BLaER1 treated with 17β-estradiol and CSF1 and Interleukin-3, amounts not matched to agents 10 nM and 100 nM (cell line): Measurements from ENCODE around the gene DOCK4.

Experiments
- H3K27ac ChIP-seq, 11 experiments: shearing (Covaris generic); formaldehyde crosslinking; 2 replicates each; pipeline ENCODE4 v1.8.1; 2022
- H3K27me3 ChIP-seq, 11 experiments: shearing (Covaris generic); formaldehyde crosslinking; 2 replicates each; pipeline ENCODE4 v1.8.1; 2022
- H3K36me3 ChIP-seq, 11 experiments: shearing (Covaris generic); formaldehyde crosslinking; 2 replicates each; pipeline ENCODE4 v1.8.1; 2022
- H3K4me1 ChIP-seq, 10 experiments: shearing (Covaris generic); formaldehyde crosslinking; 2 replicates each; pipeline ENCODE4 v1.8.1; 2022
- H3K4me2 ChIP-seq, 11 experiments: shearing (Covaris generic); formaldehyde crosslinking; 2 replicates each; pipeline ENCODE4 v1.8.1; 2022
- H3K4me3 ChIP-seq, 10 experiments: shearing (Covaris generic); formaldehyde crosslinking; 2 replicates each; pipeline ENCODE4 v1.8.1; 2022
- H3K9ac ChIP-seq, 11 experiments: shearing (Covaris generic); formaldehyde crosslinking; 2 replicates each; pipeline ENCODE4 v1.8.1; 2022
- H3K9me3 ChIP-seq, 11 experiments: shearing (Covaris generic); formaldehyde crosslinking; replicated peaks in 1 of 11; 2 replicates each; pipeline ENCODE4 v1.8.1; 2022
- H4K20me1 ChIP-seq, 11 experiments: shearing (Covaris generic); formaldehyde crosslinking; 2 replicates each; pipeline ENCODE4 v1.8.1; 2022
- Cebpa-rat ChIP-seq, 11 experiments: shearing (Covaris generic); IDR thresholded peaks; 2 replicates each; pipeline ENCODE4 v1.8.1; 2022

Gene DOCK4

DNA sequence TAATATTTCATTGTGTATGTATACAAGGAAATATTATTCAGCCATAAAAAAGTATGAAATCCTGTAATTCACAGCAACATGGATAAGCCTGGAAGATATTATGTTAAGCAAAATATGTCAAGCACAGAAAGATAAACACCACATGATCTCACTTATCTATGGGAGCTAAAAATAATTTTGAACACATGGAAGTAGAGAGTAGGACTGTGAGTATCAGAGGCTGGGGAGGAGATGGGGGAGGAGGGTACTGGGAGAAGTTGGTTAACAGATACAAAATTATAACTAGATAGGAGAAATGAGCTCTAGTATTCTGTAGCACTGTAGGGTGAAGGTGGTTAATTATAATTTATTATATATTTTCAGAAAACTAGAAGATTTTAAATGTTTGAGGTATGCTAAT is 132.7 kb downstream of the DOCK4 start:
- H3K4me2 ChIP-seq, result no peak overlapping the region
- H3K4me3 ChIP-seq, result no peak overlapping the region
- TF ChIP-seq Cebpa-rat (IDR thresholded peaks at IDR 0.05), result no peak
- peaks cover 4 to 29% (median 18%) of the 10 kb centered on the region in 11 experiments; a peak in 20 of 22 replicates for H3K9me3 ChIP-seq
- H3K4me1 ChIP-seq, result peaks cover 0 to 74% (median 10%) of the 10 kb centered on the region in 10 experiments; a peak in 14 of 20 replicates
- H4K20me1 ChIP-seq, result peaks cover 0 to 44% (median 0%) of the 10 kb centered on the region in 11 experiments; a peak in 5 of 22 replicates
- H3K27me3 ChIP-seq, result no peaks in the 10 kb centered on the region
- peaks cover 0 to 24% (median 0%) of the 10 kb centered on the region in 11 experiments; a peak in 7 of 22 replicates for H3K36me3 ChIP-seq
- no peak overlapping the region for H3K27ac ChIP-seq
- no peak overlapping the region for H3K9ac ChIP-seq

GRCh38 chr7:112072541-112073245 is 133.5 kb downstream of the DOCK4 start:
- TF ChIP-seq Cebpa-rat (IDR thresholded peaks at IDR 0.05), result no peak
- H3K36me3 ChIP-seq, result peaks cover 0 to 32% (median 0%) of the 10 kb centered on the region in 11 experiments; a peak in 7 of 22 replicates
- peak overlapping the region in 2 of 11 experiments; percentile 11 to 15; a peak in 2 of 22 replicates for H3K27ac ChIP-seq
- no peaks in the 10 kb centered on the region for H3K27me3 ChIP-seq
- H4K20me1 ChIP-seq, result peaks cover 0 to 53% (median 0%) of the 10 kb centered on the region in 11 experiments; a peak in 5 of 22 replicates
- no peak overlapping the region for H3K9ac ChIP-seq
- H3K9me3 ChIP-seq, result peaks cover 4 to 29% (median 18%) of the 10 kb centered on the region in 11 experiments; a peak in 20 of 22 replicates
- H3K4me2 ChIP-seq, result peak overlapping the region in 8 of 11 experiments; percentile 7 to 68 (median 25); a peak in 11 of 22 replicates
- H3K4me3 ChIP-seq, result no peak overlapping the region
- H3K4me1 ChIP-seq, result peaks cover 0 to 69% (median 6%) of the 10 kb centered on the region in 10 experiments; a peak in 9 of 20 replicates

GRCh38 chr7:112071856-112072255 is 134.3 kb downstream of the DOCK4 start:
- no peak for TF ChIP-seq Cebpa-rat (IDR thresholded peaks at IDR 0.05)
- Histone ChIP-seq H3K4me2 (peak overlapping the region in 2 of 11 experiments; percentile 61 to 68; a peak in 3 of 22 replicates), H4K20me1 (peaks cover 0 to 60% (median 0%) of the 10 kb centered on the region in 11 experiments; a peak in 5 of 22 replicates), H3K9me3 (peaks cover 4 to 29% (median 18%) of the 10 kb centered on the region in 11 experiments; a peak in 20 of 22 replicates), H3K4me3 (no peak overlapping the region), H3K27me3 (no peaks in the 10 kb centered on the region), H3K4me1 (peaks cover 0 to 67% (median 6%) of the 10 kb centered on the region in 10 experiments; a peak in 9 of 20 replicates), H3K36me3 (peaks cover 0 to 39% (median 0%) of the 10 kb centered on the region in 11 experiments; a peak in 7 of 22 replicates), H3K27ac (no peak overlapping the region), H3K9ac (no peak overlapping the region)

DNA sequence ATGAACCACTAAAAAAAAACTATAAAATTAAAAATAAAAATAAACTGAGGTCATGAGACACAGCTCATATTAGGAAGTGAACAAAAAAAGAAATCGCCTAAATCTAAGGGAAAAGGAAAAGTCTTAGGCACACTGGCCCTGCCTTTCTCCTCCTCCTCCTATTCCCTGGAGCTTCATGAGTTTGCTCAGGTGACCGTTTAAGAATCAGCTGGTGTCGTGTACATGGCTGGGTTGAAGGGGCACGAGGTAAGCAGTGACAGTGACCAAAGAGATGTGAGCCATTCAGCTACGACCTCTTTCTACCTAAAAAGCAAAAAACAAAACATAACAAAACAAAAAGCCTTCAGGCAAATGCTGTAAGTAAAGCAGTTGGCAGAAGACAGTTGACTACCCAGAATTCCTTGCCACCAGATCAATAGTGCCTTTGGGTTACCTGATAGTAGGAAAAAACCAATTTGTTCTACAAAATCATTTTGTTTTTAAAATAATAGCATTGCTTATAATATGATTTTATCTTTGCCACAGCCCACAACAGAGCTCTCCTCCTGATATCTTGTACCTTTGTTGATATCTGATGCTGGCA is 135.4 kb downstream of the DOCK4 start:
- no peak overlapping the region for H3K4me3 ChIP-seq
- TF ChIP-seq Cebpa-rat (IDR thresholded peaks at IDR 0.05), result no peak
- H3K4me1 ChIP-seq, result peaks cover 0 to 62% (median 6%) of the 10 kb centered on the region in 10 experiments; a peak in 9 of 20 replicates
- peaks cover 0 to 67% (median 0%) of the 10 kb centered on the region in 11 experiments; a peak in 5 of 22 replicates for H4K20me1 ChIP-seq
- no peaks in the 10 kb centered on the region for H3K27me3 ChIP-seq
- H3K9me3 ChIP-seq, result peaks cover 4 to 29% (median 18%) of the 10 kb centered on the region in 11 experiments; a peak in 20 of 22 replicates
- H3K9ac ChIP-seq, result no peak overlapping the region
- peaks cover 0 to 40% (median 0%) of the 10 kb centered on the region in 11 experiments; a peak in 7 of 22 replicates for H3K36me3 ChIP-seq
- H3K27ac ChIP-seq, result no peak overlapping the region; a peak in 1 of 22 replicates
- peak overlapping the region in 2 of 11 experiments; percentile 3 to 10; a peak in 5 of 22 replicates for H3K4me2 ChIP-seq

DNA sequence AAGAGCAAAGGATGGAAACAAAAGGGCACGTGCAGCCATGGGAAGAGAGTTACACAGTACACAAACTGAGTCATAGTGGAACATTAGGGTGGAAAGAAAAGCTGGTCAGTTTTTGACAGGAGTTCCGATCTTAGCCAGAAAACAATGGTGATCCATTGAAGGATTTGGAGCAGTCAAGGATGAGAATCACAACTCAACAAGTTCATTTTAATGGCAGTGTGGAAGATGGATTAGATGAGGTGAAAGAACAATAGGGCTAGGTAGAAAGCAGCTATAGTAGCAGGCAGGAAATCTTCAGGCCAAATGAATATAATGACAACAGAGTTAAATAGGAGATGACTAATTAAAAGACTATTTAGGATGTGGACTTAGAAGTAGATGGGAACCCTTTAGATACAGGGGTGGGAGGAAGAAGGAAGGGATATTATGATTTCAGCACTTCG is 136.3 kb downstream of the DOCK4 start:
- no peak for TF ChIP-seq Cebpa-rat (IDR thresholded peaks at IDR 0.05)
- Histone ChIP-seq H3K36me3 (peaks cover 0 to 41% (median 0%) of the 10 kb centered on the region in 11 experiments; a peak in 7 of 22 replicates), H4K20me1 (peaks cover 0 to 76% (median 0%) of the 10 kb centered on the region in 11 experiments; a peak in 6 of 22 replicates), H3K4me2 (peak overlapping the region in 3 of 11 experiments; percentile 3 to 36 (median 10); a peak in 4 of 22 replicates), H3K27me3 (no peaks in the 10 kb centered on the region), H3K4me1 (peaks cover 0 to 64% (median 6%) of the 10 kb centered on the region in 10 experiments; a peak in 9 of 20 replicates), H3K27ac (no peak overlapping the region), H3K4me3 (no peak overlapping the region), H3K9ac (no peak overlapping the region), H3K9me3 (peaks cover 4 to 21% (median 10%) of the 10 kb centered on the region in 11 experiments; a peak in 20 of 22 replicates)

DNA sequence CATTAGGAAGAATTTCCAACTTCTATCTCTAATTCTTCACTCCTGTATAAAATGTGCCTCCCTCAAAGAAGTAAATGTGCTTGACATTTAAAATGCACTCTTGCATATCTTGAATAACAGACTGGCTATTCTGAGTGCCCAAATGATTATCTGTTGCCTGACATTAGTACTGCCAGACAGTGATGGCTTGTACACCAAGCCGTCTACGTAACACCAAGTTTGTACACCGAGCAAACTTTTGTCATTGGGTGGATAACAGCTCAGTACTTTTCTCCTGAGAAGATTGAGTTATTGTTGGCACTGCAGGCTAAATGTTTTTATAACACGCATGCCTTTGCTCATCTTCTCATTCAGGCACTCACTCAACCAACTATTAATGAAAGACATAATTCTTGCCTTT is 137.2 kb downstream of the DOCK4 start:
- Histone ChIP-seq H3K4me3 (no peak overlapping the region), H4K20me1 (peaks cover 0 to 85% (median 0%) of the 10 kb centered on the region in 11 experiments; a peak in 7 of 22 replicates), H3K9ac (no peak overlapping the region), H3K27me3 (no peaks in the 10 kb centered on the region), H3K4me2 (peak overlapping the region in 1 of 11 experiments; percentile 36; a peak in 1 of 22 replicates), H3K9me3 (peaks cover 0 to 12% (median under 1%) of the 10 kb centered on the region in 11 experiments; a peak in 13 of 22 replicates), H3K4me1 (peaks cover 0 to 71% (median 6%) of the 10 kb centered on the region in 10 experiments; a peak in 9 of 20 replicates), H3K36me3 (peaks cover 0 to 40% (median 0%) of the 10 kb centered on the region in 11 experiments; a peak in 5 of 22 replicates), H3K27ac (no peak overlapping the region)
- no peak for TF ChIP-seq Cebpa-rat (IDR thresholded peaks at IDR 0.05)

GRCh38 chr7:112067632-112068540 is 138.3 kb downstream of the DOCK4 start:
- Histone ChIP-seq H3K36me3 (peaks cover 0 to 48% (median 0%) of the 10 kb centered on the region in 11 experiments; a peak in 5 of 22 replicates), H3K4me3 (no peak overlapping the region), H3K9me3 (peaks cover 0 to 4% (median 0%) of the 10 kb centered on the region in 11 experiments; a peak in 1 of 22 replicates), H3K27me3 (no peaks in the 10 kb centered on the region), H3K9ac (no peak overlapping the region), H4K20me1 (peaks cover 0 to 94% (median 0%) of the 10 kb centered on the region in 11 experiments; a peak in 9 of 22 replicates), H3K27ac (no peak overlapping the region), H3K4me2 (no peak overlapping the region; a peak in 1 of 22 replicates), H3K4me1 (peaks cover 0 to 71% (median 5%) of the 10 kb centered on the region in 10 experiments; a peak in 9 of 20 replicates)
- TF ChIP-seq Cebpa-rat (IDR thresholded peaks at IDR 0.05), result no peak
